Pancreas (tissue), 10 donors: ENCODE measurements around the gene ZP2. TPM values are rescaled to one million over a fixed set of nuclear protein-coding genes. Genes with fewer than 3 reads are reported as not detected.

Experiments used
- ATAC-seq, 4 donors: fragments of 200-7000 bp; cut with Tn5 transposase; one replicate each; pipeline versions ENCODE4 v1.8.0 to v1.9.1; 2020; ENCODE audit warnings: mild to moderate bottlenecking in 4 of 4, moderate library complexity in 4 of 4
- DNase-seq, 6 donors: peaks; one replicate each; pipeline ENCODE4 v3.0.0-alpha.2; 2020
- FAIRE-seq: peaks from 2 replicates; lab custom pipeline; 2012; peaks lifted over from hg19 to GRCh38; lab: Jason Lieb, UNC
- H3K27ac ChIP-seq, 4 donors: fragments of 200-600 bp; sonication (generic); 1 replicate in 3 of 4; 2 replicates in 1 of 4; pipeline versions ENCODE4 v1.5.0 to v1.8.0; 2020
- H3K27me3 ChIP-seq, 4 donors: fragments of 200-600 bp; one replicate each; pipeline ENCODE4 v1.8.0; 2021
- H3K36me3 ChIP-seq, 3 donors: fragments of 200-600 bp; sonication (generic) in 1 of 3; one replicate each; pipeline versions ENCODE4 v1.5.0 to v1.8.0; 2020 to 2021
- H3K4me1 ChIP-seq, 3 donors: fragments of 200-600 bp; one replicate each; pipeline ENCODE4 v1.8.0; 2021
- H3K4me3 ChIP-seq, 4 donors: fragments of 200-600 bp; sonication (generic) in 2 of 4; one replicate each; pipeline versions ENCODE4 v1.5.0 to v1.8.0; 2020 to 2021
- H3K9me3 ChIP-seq, 4 donors: fragments of 200-600 bp; one replicate each; pipeline ENCODE4 v1.8.0; 2021
- WGBS, 2 donors: extraction: QIAGEN DNeasy Blood & Tissue Kit; methylation state at CpG; one replicate each; pipeline ENCODE4 v1.1.7; 2013; 5-methylcytosine and 5-hydroxymethylcytosine counted together
- intact Hi-C, 3 donors: fragments of 100-400 bp; cut with DNase I; formaldehyde crosslinking; loops; one replicate each; pipeline versions ENCODE4 v1.11.1 to v1.14.2; 2022
- polyA plus RNA-seq, 2 donors: library from polyadenylated mRNA; stranded (reverse); fragments of 200-250 nt; gene quantifications; one replicate each; pipeline ENCODE4 v1.2.3, GENCODE V29; 2013
- total RNA-seq, 6 donors: library from RNA; stranded (reverse); fragmentation: NEBNext Ultra II Directional in 4 of 6; extraction: Animal tissue kit (Norgen Biotek cat#: 25700) in 4 of 6; gene quantifications; one replicate each; pipeline versions ENCODE4 v1.2.1 to v1.2.4, GENCODE V29; 2021 to 2023
- TF ChIP-seq, protein P1 (sequence below), 4 donors: fragments of 200-600 bp; sonication (generic) in 3 of 4; IDR thresholded peaks; one replicate each; pipeline versions ENCODE4 v1.5.0 to v1.8.0; 2021; ENCODE audit warnings: antibody characterized with exemption in 4 of 4
- donor health status: healthy with polysubstance abuse.
- donor health status: DM: no; HTN: no; CAD: no; lungs with moderate emphysema.
- donor health status: DM: no; HTN: no; CAD: no.
- donor health status: control.
- donor health status: control.
- donor health status: Bipolar disorder and iron deficiency.
- donor health status: DM: yes; HTN: yes; CAD: no.
- donor health status: DM: no; HTN: no; CAD: no.
- donor health status: DM: no; HTN: no; CAD: no.
- donor health status: DM: yes; HTN: yes; CAD: no.

Gene ZP2
- total and polyA plus RNA-seq, 8 donors: not detected

GRCh38 chr16:21186326-21186691 is 25.1 kb downstream of the ZP2 start:
- no peak for FAIRE-seq
- TF ChIP-seq, protein P1, sequence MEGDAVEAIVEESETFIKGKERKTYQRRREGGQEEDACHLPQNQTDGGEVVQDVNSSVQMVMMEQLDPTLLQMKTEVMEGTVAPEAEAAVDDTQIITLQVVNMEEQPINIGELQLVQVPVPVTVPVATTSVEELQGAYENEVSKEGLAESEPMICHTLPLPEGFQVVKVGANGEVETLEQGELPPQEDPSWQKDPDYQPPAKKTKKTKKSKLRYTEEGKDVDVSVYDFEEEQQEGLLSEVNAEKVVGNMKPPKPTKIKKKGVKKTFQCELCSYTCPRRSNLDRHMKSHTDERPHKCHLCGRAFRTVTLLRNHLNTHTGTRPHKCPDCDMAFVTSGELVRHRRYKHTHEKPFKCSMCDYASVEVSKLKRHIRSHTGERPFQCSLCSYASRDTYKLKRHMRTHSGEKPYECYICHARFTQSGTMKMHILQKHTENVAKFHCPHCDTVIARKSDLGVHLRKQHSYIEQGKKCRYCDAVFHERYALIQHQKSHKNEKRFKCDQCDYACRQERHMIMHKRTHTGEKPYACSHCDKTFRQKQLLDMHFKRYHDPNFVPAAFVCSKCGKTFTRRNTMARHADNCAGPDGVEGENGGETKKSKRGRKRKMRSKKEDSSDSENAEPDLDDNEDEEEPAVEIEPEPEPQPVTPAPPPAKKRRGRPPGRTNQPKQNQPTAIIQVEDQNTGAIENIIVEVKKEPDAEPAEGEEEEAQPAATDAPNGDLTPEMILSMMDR (IDR thresholded peaks at IDR 0.05): no peak
- H3K4me3 ChIP-seq: no peak overlapping the region

DNA sequence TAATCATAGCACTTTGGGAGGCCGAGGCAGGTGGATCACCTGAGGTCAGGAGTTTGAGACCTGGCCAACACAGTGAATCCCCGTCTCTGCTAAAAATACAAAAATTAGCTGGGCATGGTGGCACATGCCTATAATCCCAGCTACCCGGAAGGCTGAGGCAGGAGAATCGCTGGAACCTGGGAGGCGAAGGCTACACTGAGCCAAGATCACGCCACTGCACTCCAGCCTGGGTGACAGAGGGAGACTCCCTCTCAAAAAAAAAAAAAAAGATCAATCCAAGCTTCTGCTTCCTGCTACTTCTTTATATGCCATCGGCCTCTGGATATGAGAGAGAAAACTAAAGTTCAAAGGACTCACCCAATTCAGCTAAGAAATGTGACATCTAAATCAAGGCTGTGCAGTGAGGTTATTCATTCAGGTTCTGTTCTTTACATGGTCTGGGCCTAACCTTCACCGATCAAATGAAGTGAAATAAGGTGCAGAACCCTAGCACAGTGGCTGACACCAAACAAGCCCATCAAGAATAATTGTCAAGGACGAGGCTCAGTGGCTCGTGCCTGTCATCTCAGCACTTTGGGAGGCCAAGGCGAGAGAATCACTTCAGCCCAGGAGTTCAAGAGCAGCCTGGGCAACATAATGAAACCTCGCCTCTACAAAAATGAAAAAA is 25.6 kb downstream of the ZP2 start:
- DNase-seq (no peak), ATAC-seq (no peak), FAIRE-seq (no peak)
- WGBS, 2 donors: 72 to 74% methylated on average over 12 of the region's 12 CpGs
- intact Hi-C loops: loop anchor here in 1 of 3 donors (10.0 kb wide), 1 partner anchor 99 kb away; no protein-coding TSS in a partner anchor
- H3K36me3 ChIP-seq: no peaks in the 10 kb centered on the region
- H3K4me1 ChIP-seq: no peaks in the 10 kb centered on the region
- H3K4me3 ChIP-seq: no peak overlapping the region
- no peaks in the 10 kb centered on the region for H3K9me3 ChIP-seq
- H3K27ac ChIP-seq: no peak overlapping the region
- H3K27me3 ChIP-seq: no peaks in the 10 kb centered on the region
- TF ChIP-seq, protein P1 (IDR thresholded peaks at IDR 0.05): no peak

More at GRCh38 chr16:21186326-21186691, 25.1 kb downstream of the ZP2 start:
- Histone ChIP-seq H3K27ac (no peak overlapping the region), H3K4me1 (no peaks in the 10 kb centered on the region), H3K27me3 (no peaks in the 10 kb centered on the region), H3K9me3 (no peaks in the 10 kb centered on the region), H3K36me3 (no peaks in the 10 kb centered on the region)
- no peak for ATAC-seq
- 40 to 44% methylated on average over 4 of the region's 4 CpGs for WGBS, 2 donors
- DNase-seq: no peak
- intact Hi-C loops: loop anchor here in 1 of 3 donors (10.0 kb wide), 1 partner anchor 98 kb away; no protein-coding TSS in a partner anchor

- 77 to 81% methylated on average over 3 of the region's 3 CpGs for WGBS, 2 donors
- no peak for FAIRE-seq
Measured at GRCh38 chr16:21184834-21185233, 26.5 kb downstream of the ZP2 start.

GRCh38 chr16:21183995-21184394 is 27.4 kb downstream of the ZP2 start:
- TF ChIP-seq, protein P1 (IDR thresholded peaks at IDR 0.05): no peak
- H3K4me1 ChIP-seq: no peaks in the 10 kb centered on the region
- no peak for ATAC-seq
- peaks cover 0 to 4% (median 0%) of the 10 kb centered on the region in 3 donors for H3K36me3 ChIP-seq
- intact Hi-C loops: loop anchor here in 1 of 3 donors (10.0 kb wide), 1 partner anchor 101 kb away; no protein-coding TSS in a partner anchor
- no peaks in the 10 kb centered on the region for H3K9me3 ChIP-seq
- no peak for DNase-seq
- no peaks in the 10 kb centered on the region for H3K27me3 ChIP-seq
- WGBS, 2 donors: 74 to 78% methylated on average over 3 of the region's 3 CpGs
- H3K27ac ChIP-seq: no peak overlapping the region
- FAIRE-seq: no peak
- H3K4me3 ChIP-seq: no peak overlapping the region

More at GRCh38 chr16:21184834-21185233, 26.5 kb downstream of the ZP2 start:
- H3K4me1 ChIP-seq: no peaks in the 10 kb centered on the region
- no peaks in the 10 kb centered on the region for H3K36me3 ChIP-seq
- no peaks in the 10 kb centered on the region for H3K27me3 ChIP-seq
- no peak for ATAC-seq
- H3K27ac ChIP-seq: no peak overlapping the region
- intact Hi-C loops: loop anchor here in 1 of 3 donors (10.0 kb wide), 1 partner anchor 100 kb away; no protein-coding TSS in a partner anchor
- TF ChIP-seq, protein P1 (IDR thresholded peaks at IDR 0.05): no peak
- H3K9me3 ChIP-seq: no peaks in the 10 kb centered on the region
- no peak overlapping the region for H3K4me3 ChIP-seq
- no peak for DNase-seq

- Histone ChIP-seq H3K36me3 (peaks cover 0 to 4% (median 0%) of the 10 kb centered on the region in 3 donors), H3K27me3 (no peaks in the 10 kb centered on the region), H3K4me1 (no peaks in the 10 kb centered on the region), H3K9me3 (no peaks in the 10 kb centered on the region), H3K27ac (no peak overlapping the region), H3K4me3 (no peak overlapping the region)
- FAIRE-seq (no peak), DNase-seq (no peak), ATAC-seq (no peak)
- intact Hi-C loops: loop anchor here in 1 of 3 donors (10.0 kb wide), 1 partner anchor 105 kb away; no protein-coding TSS in a partner anchor
- TF ChIP-seq, protein P1 (IDR thresholded peaks at IDR 0.05): no peak
- WGBS, 2 donors: 83 to 100% methylated on average over 3 of the region's 3 CpGs
Measured at GRCh38 chr16:21179983-21180365, 31.4 kb downstream of the ZP2 start.
